D721Med (cell line): ENCODE results near the gene ISCA2.

ENCODE experiments used
- DNase-seq: peaks from one replicate; pipeline ENCODE4 v3.0.0; 2011; ENCODE audit warnings: low spot score; ENCODE audit not compliant: insufficient read length
- FAIRE-seq: peaks from 2 replicates; lab custom pipeline; 2011; peaks lifted over from hg19 to GRCh38; lab: Jason Lieb, UNC
- CTCF ChIP-seq: IDR thresholded peaks from 2 replicates; pipeline ENCODE4 v1.5.1; 2012; ENCODE audit warnings: mild to moderate bottlenecking, control low read depth; ENCODE audit not compliant: insufficient read depth; ENCODE audit errors: missing control alignments

The ISCA2 gene

GRCh38 chr14:74503938-74504335, 10.4 kb downstream of the ISCA2 start:
- FAIRE-seq (no peak), DNase-seq (no peak)
- TF ChIP-seq CTCF: no peak

GRCh38 chr14:74504412-74504811, 10.8 kb downstream of the ISCA2 start:
- TF ChIP-seq CTCF: no peak
- FAIRE-seq (no peak), DNase-seq (no peak)

DNA sequence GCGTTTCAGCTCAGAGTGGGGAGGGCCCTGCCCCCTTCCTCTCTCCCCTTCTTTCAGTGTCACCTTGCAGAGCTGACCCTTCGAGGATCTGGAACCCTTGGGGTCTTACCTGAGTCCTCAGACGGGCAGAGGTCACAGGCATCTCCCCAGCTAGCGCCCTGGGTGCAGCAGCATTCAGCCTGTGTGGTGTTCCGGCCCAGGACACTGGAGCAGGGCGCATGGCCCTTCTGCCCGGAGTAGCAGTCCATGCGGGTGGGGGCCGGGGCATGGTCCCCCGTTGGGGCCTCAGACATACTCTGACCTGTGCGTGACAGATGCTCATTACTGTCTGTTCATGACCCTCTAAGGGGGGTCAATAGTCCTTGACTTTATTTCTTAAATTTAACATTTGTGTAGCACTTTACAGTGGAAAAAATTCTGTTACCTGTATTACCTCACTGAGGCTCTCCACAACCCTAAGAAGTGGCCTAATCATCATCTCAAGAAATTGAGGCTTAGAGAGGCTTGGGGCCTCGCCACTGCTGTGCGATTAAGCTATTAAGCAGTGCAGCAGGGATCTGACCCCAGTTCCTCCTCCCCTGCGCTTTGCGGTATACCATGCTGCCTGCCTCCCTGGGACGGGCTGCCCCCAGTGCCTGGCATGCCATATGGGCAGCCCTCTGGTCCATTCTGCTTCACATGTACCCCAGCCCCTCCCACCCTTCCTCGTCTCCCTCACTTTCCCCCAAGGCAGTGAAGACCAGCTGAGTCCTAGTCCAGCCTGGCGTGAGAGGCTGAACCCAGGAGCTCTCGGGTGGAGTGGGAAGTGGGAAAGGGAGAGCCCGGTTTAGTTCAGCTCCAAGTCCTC, 11.5 kb downstream of the ISCA2 start:
- peak; percentile 63 for FAIRE-seq

GRCh38 chr14:74505831-74506230, 12.3 kb downstream of the ISCA2 start:
- TF ChIP-seq CTCF: no peak
- no peak for FAIRE-seq

More for the DNA sequence above, 11.5 kb downstream of the ISCA2 start:
- no peak for TF ChIP-seq CTCF
- peak; percentile 55 for DNase-seq

DNA sequence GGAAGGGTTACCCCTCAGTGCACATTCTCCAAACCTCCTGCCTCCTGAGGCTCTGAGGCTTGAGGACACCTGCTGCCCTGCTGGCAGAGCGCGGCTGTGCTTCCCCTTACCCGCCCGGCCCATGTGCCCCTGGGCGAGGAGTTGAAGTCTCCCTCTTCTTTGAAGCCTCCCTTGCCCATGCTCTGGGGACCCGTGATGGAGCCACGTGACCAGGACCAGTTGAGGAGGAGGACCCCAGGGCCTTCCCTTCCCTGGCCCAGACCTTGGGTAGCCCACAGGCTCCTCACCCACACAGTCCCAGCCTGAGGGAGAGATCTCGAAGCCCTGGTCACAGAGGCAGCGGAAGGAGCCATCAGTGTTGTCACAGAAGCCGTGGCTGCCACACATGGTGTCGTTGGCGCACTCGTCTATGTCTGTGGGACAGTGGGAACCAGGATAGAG, 12.9 kb downstream of the ISCA2 start:
- FAIRE-seq: no peak

More at GRCh38 chr14:74505831-74506230, 12.3 kb downstream of the ISCA2 start:
- no peak for DNase-seq

DNA sequence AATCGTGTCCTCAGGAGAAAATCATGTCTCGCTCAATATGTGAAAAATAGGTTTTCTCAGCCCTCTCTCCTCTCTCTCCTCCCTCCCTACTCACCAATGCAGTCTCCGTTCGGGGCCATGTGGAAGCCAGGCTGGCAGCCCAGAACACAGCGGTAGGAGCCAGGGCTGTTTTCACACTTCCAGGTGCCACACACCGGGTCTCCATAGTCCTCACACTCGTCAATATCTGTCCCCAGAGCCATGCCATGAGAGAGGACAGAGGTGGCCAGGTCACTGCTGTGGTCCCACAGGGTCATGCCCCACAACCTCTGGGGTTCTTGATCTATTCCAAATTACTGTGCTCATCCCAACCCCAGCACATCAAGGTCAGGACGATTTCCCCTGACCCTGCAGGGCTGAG, 13.5 kb downstream of the ISCA2 start:
- DNase-seq: no peak
- TF ChIP-seq CTCF: no peak
- FAIRE-seq: no peak

More for the DNA sequence above, 12.9 kb downstream of the ISCA2 start:
- DNase-seq: no peak
- TF ChIP-seq CTCF: no peak

DNA sequence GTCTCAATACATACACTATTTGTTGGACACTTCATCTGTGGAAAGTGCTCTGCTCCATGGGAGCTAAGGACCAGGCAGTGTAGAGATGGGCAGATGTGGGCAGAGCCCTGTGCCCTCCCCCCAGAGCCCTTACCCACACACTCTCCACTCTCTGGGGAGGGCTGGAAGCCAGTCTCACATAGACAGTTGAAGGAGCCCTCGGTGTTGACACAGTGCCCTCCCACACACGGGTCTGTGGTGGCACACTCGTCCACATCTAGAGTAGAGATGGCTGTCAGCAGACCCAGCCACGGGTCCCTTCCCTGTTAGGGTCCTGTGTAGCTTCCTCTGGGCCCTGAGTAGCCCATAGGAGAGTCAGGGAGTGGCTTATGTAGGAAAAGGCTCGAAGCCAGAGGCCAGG, 14.3 kb downstream of the ISCA2 start:
- FAIRE-seq (no peak), DNase-seq (no peak)
- TF ChIP-seq CTCF: no peak
